LNCAP (cell line): ENCODE data around the gene NME2.

ENCODE experiments used
- TF ChIP-seq, protein P1 (sequence below): fragments of 450-650 bp; IDR thresholded peaks from 2 replicates; pipeline ENCODE4 v1.5.1; 2017; ENCODE audit warnings: mild to moderate bottlenecking

Gene NME2

DNA sequence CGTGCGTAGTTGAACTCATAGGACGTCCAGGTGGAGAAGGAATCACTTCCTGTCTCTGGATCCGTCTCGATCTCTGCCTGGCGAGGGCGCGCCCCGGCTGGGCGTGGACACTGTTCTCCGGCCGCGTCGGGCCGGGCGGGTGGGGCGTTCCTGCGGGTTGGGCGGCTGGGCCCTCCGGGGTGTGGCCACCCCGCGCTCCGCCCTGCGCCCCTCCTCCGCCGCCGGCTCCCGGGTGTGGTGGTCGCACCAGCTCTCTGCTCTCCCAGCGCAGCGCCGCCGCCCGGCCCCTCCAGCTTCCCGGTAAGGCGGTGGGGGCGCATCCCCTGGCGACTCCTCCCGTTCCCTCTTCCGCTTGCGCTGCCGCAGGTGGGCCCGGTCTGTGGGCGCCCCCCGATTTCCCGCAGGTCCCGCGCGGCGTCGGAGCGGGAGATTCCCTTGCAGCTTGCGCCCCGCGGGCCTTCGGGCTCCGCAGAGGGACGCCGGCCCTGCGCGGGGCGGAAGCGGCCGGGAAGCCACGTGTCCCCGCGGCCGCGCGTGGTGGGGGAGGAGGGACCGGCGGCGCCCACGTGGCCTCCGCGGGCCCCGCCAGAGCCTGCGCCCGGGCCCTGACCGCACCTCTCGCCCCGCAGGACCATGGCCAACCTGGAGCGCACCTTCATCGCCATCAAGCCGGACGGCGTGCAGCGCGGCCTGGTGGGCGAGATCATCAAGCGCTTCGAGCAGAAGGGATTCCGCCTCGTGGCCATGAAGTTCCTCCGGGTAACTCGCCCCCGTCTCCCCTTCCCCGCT lies at the start of gene NME2:
Gene NME2 (plus strand): TSS at position 214 of the 789 bp plus-strand sequence. CDS start 420 bp downstream, at position 634.
- TF ChIP-seq, protein P1, sequence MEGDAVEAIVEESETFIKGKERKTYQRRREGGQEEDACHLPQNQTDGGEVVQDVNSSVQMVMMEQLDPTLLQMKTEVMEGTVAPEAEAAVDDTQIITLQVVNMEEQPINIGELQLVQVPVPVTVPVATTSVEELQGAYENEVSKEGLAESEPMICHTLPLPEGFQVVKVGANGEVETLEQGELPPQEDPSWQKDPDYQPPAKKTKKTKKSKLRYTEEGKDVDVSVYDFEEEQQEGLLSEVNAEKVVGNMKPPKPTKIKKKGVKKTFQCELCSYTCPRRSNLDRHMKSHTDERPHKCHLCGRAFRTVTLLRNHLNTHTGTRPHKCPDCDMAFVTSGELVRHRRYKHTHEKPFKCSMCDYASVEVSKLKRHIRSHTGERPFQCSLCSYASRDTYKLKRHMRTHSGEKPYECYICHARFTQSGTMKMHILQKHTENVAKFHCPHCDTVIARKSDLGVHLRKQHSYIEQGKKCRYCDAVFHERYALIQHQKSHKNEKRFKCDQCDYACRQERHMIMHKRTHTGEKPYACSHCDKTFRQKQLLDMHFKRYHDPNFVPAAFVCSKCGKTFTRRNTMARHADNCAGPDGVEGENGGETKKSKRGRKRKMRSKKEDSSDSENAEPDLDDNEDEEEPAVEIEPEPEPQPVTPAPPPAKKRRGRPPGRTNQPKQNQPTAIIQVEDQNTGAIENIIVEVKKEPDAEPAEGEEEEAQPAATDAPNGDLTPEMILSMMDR, result no peak

DNA sequence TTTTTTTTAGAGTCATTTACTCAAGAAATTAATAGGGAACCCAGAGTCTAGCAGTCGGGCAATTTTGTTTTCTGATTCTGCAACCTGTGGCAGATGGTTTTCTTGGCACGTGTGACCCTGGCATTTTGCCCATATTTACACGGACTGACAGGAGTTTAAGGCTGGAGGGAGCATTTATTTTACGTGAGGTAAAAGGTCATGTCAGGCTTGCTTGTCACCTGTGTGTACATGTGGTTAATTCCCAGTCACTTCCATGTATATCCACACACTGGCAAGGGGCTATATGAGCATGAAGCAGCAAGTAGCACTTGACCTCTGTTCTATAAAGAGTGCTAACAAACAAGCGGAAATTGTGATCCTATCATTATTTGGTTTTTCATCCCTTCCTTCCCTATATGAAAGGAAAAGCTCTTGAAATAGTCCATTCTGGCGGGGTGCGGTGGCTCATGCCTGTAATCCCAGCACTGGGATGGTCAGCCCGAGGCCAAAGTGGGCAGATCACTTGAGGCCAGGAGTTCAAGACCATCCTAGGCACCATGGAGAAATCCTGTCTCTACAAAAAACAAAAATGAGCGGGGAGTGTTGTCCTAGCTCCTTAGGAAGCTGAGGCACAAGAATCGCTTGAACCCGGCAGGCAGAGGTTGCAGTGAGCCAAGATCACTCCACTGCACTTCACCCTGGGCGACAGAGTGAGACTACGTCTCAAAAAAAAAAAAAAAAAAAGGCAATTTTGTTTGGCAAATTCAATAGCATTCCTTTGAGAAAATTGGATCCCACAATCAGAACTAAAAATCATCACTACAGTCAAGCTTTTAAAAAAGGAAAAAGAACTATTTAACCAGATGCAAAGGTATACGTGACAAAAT lies 47.6 kb upstream of the NME2 start:
- TF ChIP-seq, protein P1, result no peak

DNA sequence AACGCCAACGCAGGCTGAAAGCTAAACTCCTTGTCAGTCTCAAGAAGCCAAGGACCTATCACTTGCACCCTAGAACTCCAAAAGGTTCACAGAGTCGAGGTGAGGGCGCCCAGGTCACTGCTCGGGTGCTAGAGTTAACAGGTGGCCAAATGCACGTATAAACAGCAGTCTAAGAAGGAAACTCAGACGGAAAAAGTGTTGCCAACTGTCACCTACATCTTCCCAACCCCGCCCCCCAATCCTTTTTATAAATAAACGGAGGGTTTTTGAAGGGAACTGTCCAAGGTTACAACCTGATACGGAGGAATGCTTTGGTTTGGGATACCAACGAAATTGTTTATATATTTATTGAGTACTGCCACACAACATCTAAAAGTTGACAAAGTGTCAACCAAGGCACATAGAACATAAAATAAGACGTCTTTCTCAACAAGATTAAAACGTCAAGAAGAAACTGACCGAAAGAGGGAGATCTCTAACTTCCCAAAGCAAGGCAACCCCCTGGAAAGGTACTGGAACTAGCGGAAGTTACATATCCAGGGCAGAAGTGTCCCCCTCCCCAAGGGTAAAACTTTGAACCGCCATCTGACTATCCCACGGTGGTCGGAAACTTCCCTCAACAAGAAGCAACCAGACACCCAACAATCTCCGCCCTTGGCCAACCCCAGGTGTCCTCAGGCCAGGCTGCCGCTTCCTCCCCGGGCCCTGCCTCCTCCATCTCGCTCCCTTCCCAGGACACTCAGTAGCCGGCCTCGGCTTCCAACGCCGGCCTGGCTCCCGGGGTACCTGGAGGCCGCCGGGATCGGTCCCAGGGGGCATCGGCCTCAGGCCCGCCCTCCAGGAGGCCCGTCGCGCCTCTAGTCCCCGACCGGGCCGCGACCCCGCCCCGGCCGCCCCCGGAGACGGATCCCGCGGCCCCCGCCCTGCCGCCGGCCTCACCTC lies 46.5 kb upstream of the NME2 start:
- TF ChIP-seq, protein P1, result no peak

DNA sequence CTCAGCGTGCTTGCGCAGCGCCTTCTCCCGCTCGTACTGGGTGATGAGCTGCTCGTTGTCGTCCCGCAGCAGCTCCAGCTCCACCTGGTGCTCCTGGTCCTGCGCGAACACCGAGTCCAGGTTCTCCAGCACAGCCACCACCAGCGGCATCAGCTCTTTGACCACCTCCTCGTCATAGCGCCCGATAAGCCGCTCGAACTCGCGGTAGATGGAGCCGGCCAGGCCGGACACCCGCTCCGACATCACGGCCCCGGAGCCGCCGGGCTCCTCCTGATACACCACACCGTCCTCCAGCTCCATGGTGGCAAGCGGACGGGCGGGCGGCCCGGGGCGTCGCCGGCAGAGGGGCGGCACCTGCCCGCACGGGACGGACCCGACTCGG lies 45.9 kb upstream of the NME2 start:
- TF ChIP-seq, protein P1, result no peak

DNA sequence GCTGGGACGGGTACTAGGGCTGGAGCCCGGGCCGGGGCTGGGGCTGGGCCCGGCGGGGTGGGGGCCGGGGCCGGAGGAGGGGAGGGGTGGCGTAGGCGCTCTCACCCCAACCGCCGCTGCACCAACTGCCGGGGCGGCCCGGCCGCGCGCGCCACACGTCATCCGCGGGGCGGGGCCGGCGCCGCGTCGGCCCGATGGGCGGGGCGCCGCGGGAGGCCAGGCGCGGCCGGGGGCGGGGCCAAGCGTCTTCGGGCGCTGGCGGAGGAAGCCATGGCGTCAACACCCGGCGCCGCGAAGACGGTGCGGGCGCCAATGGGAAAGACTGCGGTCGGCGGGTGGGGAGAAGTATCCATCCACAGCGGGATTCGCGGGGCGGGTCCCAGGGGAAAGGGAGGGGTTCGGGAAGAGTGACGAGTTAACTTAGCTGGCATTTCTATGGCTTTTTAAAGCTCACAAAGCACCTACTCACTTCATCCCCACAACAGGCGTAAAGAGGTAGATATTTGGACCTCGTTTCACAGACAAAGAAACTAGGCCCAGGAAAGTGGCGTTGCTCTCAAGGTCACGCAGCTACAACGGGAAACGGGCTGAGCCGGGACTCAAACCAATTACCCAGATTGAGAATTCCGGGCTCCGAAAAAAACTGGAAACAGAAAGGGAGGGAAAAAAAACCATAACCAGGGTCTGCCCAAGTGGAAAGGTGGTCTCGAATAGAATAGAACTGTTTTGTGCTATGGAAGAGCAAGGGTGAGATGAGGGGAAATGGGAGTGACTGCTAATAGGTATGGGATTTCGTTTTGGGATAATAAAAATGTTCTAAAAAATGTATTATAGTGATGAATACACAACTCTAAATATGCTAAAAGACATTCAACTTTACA lies 45.2 kb upstream of the NME2 start, which contains the start of gene SPAG9:
Gene SPAG9 (minus strand): TSS at position 130 of the 881 bp plus-strand sequence. CDS start 212 bp downstream, outside the sequence.
- TF ChIP-seq, protein P1, result no peak

DNA sequence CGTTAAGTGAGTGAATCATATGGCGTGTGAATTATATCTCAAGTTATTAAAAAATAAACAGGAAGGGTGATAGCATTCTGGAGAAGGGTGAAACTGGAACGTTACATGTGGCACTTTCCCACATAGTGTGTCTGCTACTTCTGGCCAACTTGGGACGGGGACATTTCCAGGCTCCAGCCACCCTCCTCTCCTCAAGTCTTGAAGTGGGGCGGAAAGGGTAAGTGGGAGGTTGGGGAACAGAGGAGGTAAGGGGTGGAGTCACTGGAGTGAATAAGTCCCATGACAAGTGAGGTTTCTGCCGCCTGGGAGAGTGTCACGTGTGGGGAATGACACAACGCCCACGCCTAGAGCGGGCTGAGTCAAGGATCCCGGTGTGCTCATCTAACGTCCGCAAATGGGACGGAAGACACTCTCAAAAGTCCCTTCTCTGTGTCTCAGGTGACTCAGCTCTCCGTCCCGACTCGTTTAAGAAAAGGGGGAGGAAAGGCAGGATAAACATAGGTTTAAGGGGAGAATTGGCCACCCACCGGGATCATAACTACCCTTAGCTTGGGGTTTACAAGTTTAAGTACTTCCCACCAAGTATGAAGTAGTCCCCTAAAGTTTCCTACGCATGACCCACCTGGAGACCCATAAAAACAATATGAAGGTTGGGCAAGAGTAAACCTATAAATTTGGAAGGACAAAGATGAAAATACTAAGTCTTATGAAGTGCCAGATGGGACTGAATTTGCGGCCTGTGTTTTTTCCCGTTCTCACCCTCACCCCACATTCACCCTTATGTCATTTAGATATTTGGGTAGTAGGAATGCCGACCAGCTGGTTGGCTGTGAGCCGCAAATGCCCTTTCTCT lies 44.4 kb upstream of the NME2 start:
- TF ChIP-seq, protein P1, result no peak
